Measurements from ENCODE around the gene POLRMT.

POLRMT gene

GRCh38 chr19:571566-571974 is 61.8 kb downstream of the POLRMT start:
- no peak for TF ChIP-seq CTCF (IDR thresholded peaks at IDR 0.05)
- TF ChIP-seq ZFX (IDR thresholded peaks at IDR 0.05; ENCODE audit: borderline replicate concordance): no peak
- peak overlapping the region; percentile 99 for H3K27ac ChIP-seq

GRCh38 chr19:570937-571565 is 62.3 kb downstream of the POLRMT start:
- TF ChIP-seq CTCF (IDR thresholded peaks at IDR 0.05): no peak
- no peak for TF ChIP-seq ZFX (IDR thresholded peaks at IDR 0.05; ENCODE audit: borderline replicate concordance)
- peak overlapping the region; percentile 99 for H3K27ac ChIP-seq

- TF ChIP-seq ZFX (IDR thresholded peaks at IDR 0.05; ENCODE audit: borderline replicate concordance) (no peak), CTCF (IDR thresholded peaks at IDR 0.05) (no peak)
- no peak overlapping the region; the same call in 1 of the 2 replicates for H3K27ac ChIP-seq
Measured at GRCh38 chr19:570251-570686, 63.1 kb downstream of the POLRMT start.

GRCh38 chr19:567296-567900 is 65.9 kb downstream of the POLRMT start:
- no peak overlapping the region for H3K27ac ChIP-seq

More at GRCh38 chr19:567296-567900, 65.9 kb downstream of the POLRMT start:
- no peak for TF ChIP-seq ZFX (IDR thresholded peaks at IDR 0.05; ENCODE audit: borderline replicate concordance)
- TF ChIP-seq CTCF (IDR thresholded peaks at IDR 0.05): no peak
